ENCODE measurements around the gene SBF1. TPM values are rescaled to one million over a fixed set of nuclear protein-coding genes. Genes with fewer than 3 reads are reported as not detected.

SBF1 gene
- total RNA-seq, 2 experiments from 2014 or later, result 220 to 227 TPM

GRCh38 chr22:50518606-50519005 lies 43.8 kb upstream of the SBF1 start:
- ChIA-PET POLR2A (interaction anchor here (1.0 kb wide), 1 partner anchor 11 kb away, joined by 5 read pairs; the partner anchor contains the start of genes LMF2 and NCAPH2), CTCF (interaction anchor here (0.6 kb wide), 1 partner anchor 143 kb away, joined by 4 read pairs; no protein-coding TSS in a partner anchor)
- H3K4me3 ChIP-seq (ENCODE audit: low read length), result no peak overlapping the region
- intact Hi-C loops (cut with DNase I, micrococcal nuclease), result no loop called here
- no peaks in the 10 kb centered on the region for H3K27me3 Mint-ChIP-seq
- no peaks in the 10 kb centered on the region for H3K9me3 Mint-ChIP-seq
- H3K36me3 Mint-ChIP-seq (ENCODE audit: low read depth), result peaks cover 71% of the 10 kb centered on the region
- no peak for TF ChIP-seq CTCF (IDR thresholded peaks at IDR 0.05)
- H3K4me1 Mint-ChIP-seq (ENCODE audit: low read depth), result peaks cover 7% of the 10 kb centered on the region
- H3K9me3 ChIP-seq (ENCODE audit: control insufficient read depth in 1 of 2, insufficient read depth in 1 of 2, low read length in 2 of 2), result no peaks in the 10 kb centered on the region
- no peaks in the 10 kb centered on the region for H3K27me3 ChIP-seq (ENCODE audit: control insufficient read depth in 1 of 2, insufficient read depth in 2 of 2, low read length in 2 of 2)
- no peak overlapping the region for H3K27ac Mint-ChIP-seq
- ATAC-seq (ENCODE audit: poor library complexity), result no peak
- no peak for DNase-seq
- H3K27ac ChIP-seq (ENCODE audit: low read depth in 1 of 2, low read length in 2 of 2), result no peak overlapping the region
- H3K4me1 ChIP-seq (ENCODE audit: insufficient read depth, low read length), result peaks cover 2% of the 10 kb centered on the region
- H3K36me3 ChIP-seq (ENCODE audit: insufficient read depth, low read length), result peaks cover 69% of the 10 kb centered on the region
- no peak overlapping the region for H3K4me3 Mint-ChIP-seq

- H3K9me3 Mint-ChIP-seq, result no peaks in the 10 kb centered on the region
- POLR2A ChIA-PET, result interaction anchor here (1.1 to 1.3 kb wide), 2 partner anchors 8 to 9 kb away, joined by 5 to 6 read pairs; partner anchors contain the start of genes LMF2, NCAPH2 and SCO2
- intact Hi-C loops (cut with DNase I, micrococcal nuclease), result no loop called here
- Histone ChIP-seq H3K36me3 (ENCODE audit: insufficient read depth, low read length) (peaks cover 64% of the 10 kb centered on the region), H3K27me3 (ENCODE audit: control insufficient read depth in 1 of 2, insufficient read depth in 2 of 2, low read length in 2 of 2) (no peaks in the 10 kb centered on the region), H3K9me3 (ENCODE audit: control insufficient read depth in 1 of 2, insufficient read depth in 1 of 2, low read length in 2 of 2) (no peaks in the 10 kb centered on the region), H3K27ac (ENCODE audit: low read depth in 1 of 2, low read length in 2 of 2) (no peak overlapping the region), H3K4me1 (ENCODE audit: insufficient read depth, low read length) (peaks cover 2% of the 10 kb centered on the region), H3K4me3 (ENCODE audit: low read length) (no peak overlapping the region)
- H3K27ac Mint-ChIP-seq, result no peak overlapping the region
- DNase-seq (no peak), ATAC-seq (ENCODE audit: poor library complexity) (no peak)
- CTCF ChIA-PET, result interaction anchor here (0.8 kb wide), 1 partner anchor 8 kb away, joined by 3 read pairs; no protein-coding TSS in a partner anchor
- H3K36me3 Mint-ChIP-seq (ENCODE audit: low read depth), result peaks cover 65% of the 10 kb centered on the region
- H3K4me1 Mint-ChIP-seq (ENCODE audit: low read depth), result peaks cover 7% of the 10 kb centered on the region
- no peak overlapping the region for H3K4me3 Mint-ChIP-seq
- H3K27me3 Mint-ChIP-seq, result no peaks in the 10 kb centered on the region
- TF ChIP-seq CTCF (IDR thresholded peaks at IDR 0.05), result no peak
Measured at GRCh38 chr22:50517495-50518260, 42.8 kb upstream of the SBF1 start.

GRCh38 chr22:50516891-50517290 lies 42.1 kb upstream of the SBF1 start:
- H3K9me3 ChIP-seq (ENCODE audit: control insufficient read depth in 1 of 2, insufficient read depth in 1 of 2, low read length in 2 of 2), result no peaks in the 10 kb centered on the region
- Mint-ChIP-seq H3K4me3 (no peak overlapping the region), H3K27ac (no peak overlapping the region), H3K4me1 (ENCODE audit: low read depth) (peaks cover 7% of the 10 kb centered on the region), H3K36me3 (ENCODE audit: low read depth) (peaks cover 67% of the 10 kb centered on the region), H3K27me3 (no peaks in the 10 kb centered on the region), H3K9me3 (no peaks in the 10 kb centered on the region)
- ATAC-seq (ENCODE audit: poor library complexity), result no peak
- POLR2A ChIA-PET, result interaction anchor here (1.1 to 1.3 kb wide), 2 partner anchors 9 kb away, joined by 5 to 6 read pairs; partner anchors contain the start of genes LMF2, NCAPH2 and SCO2
- peaks cover 60% of the 10 kb centered on the region for H3K36me3 ChIP-seq (ENCODE audit: insufficient read depth, low read length)
- no peak overlapping the region for H3K27ac ChIP-seq (ENCODE audit: low read depth in 1 of 2, low read length in 2 of 2)
- CTCF ChIA-PET, result interaction anchor here (0.8 kb wide), 1 partner anchor 9 kb away, joined by 3 read pairs; no protein-coding TSS in a partner anchor
- peaks cover 2% of the 10 kb centered on the region for H3K4me1 ChIP-seq (ENCODE audit: insufficient read depth, low read length)
- H3K4me3 ChIP-seq (ENCODE audit: low read length), result no peak overlapping the region
- H3K27me3 ChIP-seq (ENCODE audit: control insufficient read depth in 1 of 2, insufficient read depth in 2 of 2, low read length in 2 of 2), result no peaks in the 10 kb centered on the region
- DNase-seq, result no peak
- intact Hi-C loops (cut with DNase I, micrococcal nuclease), result no loop called here
- no peak for TF ChIP-seq CTCF (IDR thresholded peaks at IDR 0.05)
